Tibial nerve (tissue), 4 donors: Measurements from ENCODE around the gene ZSWIM6. TPM values are rescaled to one million over a fixed set of nuclear protein-coding genes. Genes with fewer than 3 reads are reported as not detected.

Experiments
- DNase-seq, 2 donors: peaks; one replicate each; pipeline ENCODE4 v3.0.0-alpha.2; 2019; ENCODE audit warnings: low spot score in 2 of 2
- H3K27ac ChIP-seq, 4 donors: fragments of 200-600 bp; sonication (generic) in 3 of 4; one replicate each; pipeline ENCODE4 v1.5.1; 2017 to 2019; ENCODE audit warnings: mild to moderate bottlenecking in 1 of 4
- H3K27me3 ChIP-seq, 2 donors: fragments of 200-600 bp; sonication (generic) in 1 of 2; one replicate each; pipeline versions ENCODE4 v1.5.1 to v1.6.0; 2017 to 2019
- H3K36me3 ChIP-seq, 3 donors: fragments of 200-600 bp; sonication (generic); one replicate each; pipeline ENCODE4 v1.5.1; 2018 to 2019
- H3K4me1 ChIP-seq, 4 donors: fragments of 200-600 bp; sonication (generic) in 3 of 4; one replicate each; pipeline ENCODE4 v1.5.1; 2017 to 2019
- H3K4me3 ChIP-seq, 4 donors: fragments of 200-600 bp; sonication (generic) in 3 of 4; one replicate each; pipeline ENCODE4 v1.5.1; 2017 to 2019; ENCODE audit warnings: mild to moderate bottlenecking in 1 of 4, moderate library complexity in 1 of 4
- H3K9me3 ChIP-seq, 4 donors: fragments of 200-600 bp; sonication (generic) in 3 of 4; one replicate each; pipeline ENCODE4 v1.5.1; 2017 to 2019
- EP300 ChIP-seq, 2 donors: sonication (generic); formaldehyde crosslinking; IDR thresholded peaks; one replicate each; pipeline ENCODE4 v1.6.1; 2017; ENCODE audit warnings: antibody characterized with exemption in 2 of 2, mild to moderate bottlenecking in 1 of 2
- POLR2A ChIP-seq, 2 donors: fragments of 450-650 bp; IDR thresholded peaks; one replicate each; pipeline ENCODE4 v1.6.1; 2017; ENCODE audit warnings: antibody characterized with exemption in 2 of 2, mild to moderate bottlenecking in 2 of 2, moderate library complexity in 2 of 2
- WGBS, 2 donors: methylation state at CpG; one replicate each; pipeline ENCODE4 v1.1.5; 2018; 5-methylcytosine and 5-hydroxymethylcytosine counted together
- total RNA-seq, 4 donors: library from RNA; depleted of rRNA; stranded (reverse); fragments of >200 nt; gene quantifications; one replicate each; pipeline ENCODE4 v1.1.0, GENCODE V29; 2016
- TF ChIP-seq, protein P1 (sequence below), 5 experiments: fragments of 200-600 bp in 3 of 5; fragments of 450-650 bp in 2 of 5; sonication (generic) in 3 of 5; IDR thresholded peaks; one replicate each; pipeline ENCODE4 v1.5.1; 2016 to 2019; ENCODE audit warnings: antibody characterized with exemption in 5 of 5, mild to moderate bottlenecking in 3 of 5, moderate library complexity in 2 of 5

Gene ZSWIM6
- total RNA-seq, 4 donors from 2014 or later: 10.6 to 15.5 (median 13.7) TPM

DNA sequence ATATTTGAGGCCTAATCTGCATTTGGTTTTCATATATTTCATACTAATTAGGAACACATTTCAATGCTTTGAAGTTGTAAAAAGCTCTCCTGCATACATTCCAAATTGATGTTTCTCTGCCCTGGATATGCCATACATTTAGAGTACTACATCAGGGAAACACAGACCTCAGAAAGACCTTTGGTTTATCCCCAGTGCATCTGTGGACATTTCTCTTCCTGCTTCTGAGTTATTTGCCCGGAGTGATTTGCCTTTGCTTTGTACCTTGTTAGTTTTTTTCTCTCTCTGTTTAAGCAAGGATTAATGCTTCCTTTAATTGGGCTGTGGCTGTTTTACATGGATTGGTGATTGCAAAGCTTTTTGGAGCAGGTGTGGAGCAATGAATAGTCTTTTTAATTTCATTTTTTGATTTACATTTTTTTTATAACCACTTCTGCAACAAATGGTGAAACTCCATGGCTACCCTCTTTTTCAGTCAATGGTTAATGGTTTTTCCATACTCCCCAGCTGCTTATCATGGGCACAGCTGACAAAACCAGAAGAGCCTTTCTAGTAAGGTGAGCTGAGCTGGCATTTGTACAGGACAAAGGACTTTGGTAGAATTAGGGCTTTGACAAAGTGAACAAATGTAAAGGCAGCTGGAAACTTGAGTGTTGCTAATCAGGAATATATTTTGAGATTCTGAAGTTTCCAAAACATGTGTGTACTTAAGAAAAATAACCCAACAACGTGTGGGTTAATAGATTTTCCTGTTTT lies 54.2 kb downstream of the ZSWIM6 start:
- Histone ChIP-seq H3K4me3 (no peak overlapping the region), H3K27ac (no peak overlapping the region), H3K4me1 (peaks cover 0 to 44% (median 7%) of the 10 kb centered on the region in 4 donors), H3K9me3 (no peaks in the 10 kb centered on the region), H3K27me3 (no peaks in the 10 kb centered on the region), H3K36me3 (peaks cover 0 to 7% (median 0%) of the 10 kb centered on the region in 3 donors)
- DNase-seq: no peak
- TF ChIP-seq, protein P1, sequence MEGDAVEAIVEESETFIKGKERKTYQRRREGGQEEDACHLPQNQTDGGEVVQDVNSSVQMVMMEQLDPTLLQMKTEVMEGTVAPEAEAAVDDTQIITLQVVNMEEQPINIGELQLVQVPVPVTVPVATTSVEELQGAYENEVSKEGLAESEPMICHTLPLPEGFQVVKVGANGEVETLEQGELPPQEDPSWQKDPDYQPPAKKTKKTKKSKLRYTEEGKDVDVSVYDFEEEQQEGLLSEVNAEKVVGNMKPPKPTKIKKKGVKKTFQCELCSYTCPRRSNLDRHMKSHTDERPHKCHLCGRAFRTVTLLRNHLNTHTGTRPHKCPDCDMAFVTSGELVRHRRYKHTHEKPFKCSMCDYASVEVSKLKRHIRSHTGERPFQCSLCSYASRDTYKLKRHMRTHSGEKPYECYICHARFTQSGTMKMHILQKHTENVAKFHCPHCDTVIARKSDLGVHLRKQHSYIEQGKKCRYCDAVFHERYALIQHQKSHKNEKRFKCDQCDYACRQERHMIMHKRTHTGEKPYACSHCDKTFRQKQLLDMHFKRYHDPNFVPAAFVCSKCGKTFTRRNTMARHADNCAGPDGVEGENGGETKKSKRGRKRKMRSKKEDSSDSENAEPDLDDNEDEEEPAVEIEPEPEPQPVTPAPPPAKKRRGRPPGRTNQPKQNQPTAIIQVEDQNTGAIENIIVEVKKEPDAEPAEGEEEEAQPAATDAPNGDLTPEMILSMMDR (IDR thresholded peaks at IDR 0.05): no peak
- TF ChIP-seq POLR2A (IDR thresholded peaks at IDR 0.05) (no peak), EP300 (IDR thresholded peaks at IDR 0.05) (no peak)
- 23 to 35% methylated on average over 2 of the region's 2 CpGs for WGBS, 2 donors

DNA sequence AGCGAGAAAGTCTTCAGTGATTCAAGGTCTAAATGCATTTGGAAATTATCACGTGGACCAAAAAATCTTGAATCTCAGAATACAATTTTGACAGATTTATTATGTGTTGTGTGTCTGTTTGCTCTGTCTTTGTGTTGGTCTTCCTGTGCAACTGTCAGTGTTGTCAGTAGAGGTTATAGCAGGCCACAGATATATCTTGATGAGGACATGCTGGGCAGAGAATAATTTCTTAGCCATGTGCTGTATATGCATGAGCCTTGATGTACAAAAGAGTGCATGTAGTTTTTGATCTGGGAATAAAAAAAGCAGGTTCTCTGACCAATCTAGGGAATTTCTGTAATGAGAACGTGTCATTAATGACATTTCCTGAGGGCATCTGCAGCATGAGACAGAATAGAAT lies 57.6 kb downstream of the ZSWIM6 start:
- TF ChIP-seq, protein P1 (IDR thresholded peaks at IDR 0.05): no peak
- TF ChIP-seq POLR2A (IDR thresholded peaks at IDR 0.05): no peak
- no peak for TF ChIP-seq EP300 (IDR thresholded peaks at IDR 0.05)
- Histone ChIP-seq H3K27ac (no peak overlapping the region), H3K4me3 (no peak overlapping the region), H3K27me3 (no peaks in the 10 kb centered on the region), H3K36me3 (peaks cover 0 to 13% (median 0%) of the 10 kb centered on the region in 3 donors), H3K9me3 (no peaks in the 10 kb centered on the region), H3K4me1 (peaks cover 0 to 44% (median 8%) of the 10 kb centered on the region in 4 donors)
- no peak for DNase-seq
- WGBS, 2 donors: 58 to 69% methylated on average over 3 of the region's 3 CpGs

DNA sequence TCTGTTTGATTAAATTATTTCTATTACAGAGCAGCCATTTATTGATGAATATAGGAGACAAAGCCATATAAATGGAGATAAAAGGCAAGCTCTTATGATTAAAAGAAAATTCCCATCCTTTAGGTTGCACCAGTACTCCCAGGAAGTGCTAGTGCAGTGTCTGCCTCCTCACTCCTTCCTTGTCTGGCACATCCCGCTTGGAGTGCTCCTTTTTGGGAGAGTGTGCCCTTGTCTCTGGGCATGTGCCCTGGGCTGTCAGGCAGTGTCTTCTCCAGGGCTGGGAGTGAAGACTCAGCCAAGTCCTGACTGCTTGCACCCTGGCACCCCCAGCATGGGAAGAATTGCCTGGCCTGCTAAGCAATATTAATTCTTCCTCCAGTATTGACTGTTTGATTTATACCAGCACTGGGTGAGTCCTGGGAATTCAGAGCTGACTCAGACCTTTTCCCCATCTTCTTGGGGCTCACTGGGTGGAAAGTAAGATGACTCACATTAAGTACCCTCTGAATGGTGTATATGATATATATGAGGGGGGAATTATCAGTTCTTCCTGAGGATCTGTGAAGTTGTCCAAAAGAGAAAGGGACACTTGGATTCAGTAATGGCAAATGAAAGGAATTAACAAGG lies 62.1 kb downstream of the ZSWIM6 start:
- no peak for DNase-seq
- peaks cover 0 to 13% (median 0%) of the 10 kb centered on the region in 3 donors for H3K36me3 ChIP-seq
- TF ChIP-seq, protein P1 (IDR thresholded peaks at IDR 0.05): no peak
- no peaks in the 10 kb centered on the region for H3K9me3 ChIP-seq
- no peak overlapping the region for H3K4me3 ChIP-seq
- no peak overlapping the region for H3K27ac ChIP-seq
- 84 to 93% methylated on average over 1 of the region's 1 CpG for WGBS, 2 donors
- H3K4me1 ChIP-seq: peaks cover 0 to 19% (median 2%) of the 10 kb centered on the region in 4 donors
- no peaks in the 10 kb centered on the region for H3K27me3 ChIP-seq

DNA sequence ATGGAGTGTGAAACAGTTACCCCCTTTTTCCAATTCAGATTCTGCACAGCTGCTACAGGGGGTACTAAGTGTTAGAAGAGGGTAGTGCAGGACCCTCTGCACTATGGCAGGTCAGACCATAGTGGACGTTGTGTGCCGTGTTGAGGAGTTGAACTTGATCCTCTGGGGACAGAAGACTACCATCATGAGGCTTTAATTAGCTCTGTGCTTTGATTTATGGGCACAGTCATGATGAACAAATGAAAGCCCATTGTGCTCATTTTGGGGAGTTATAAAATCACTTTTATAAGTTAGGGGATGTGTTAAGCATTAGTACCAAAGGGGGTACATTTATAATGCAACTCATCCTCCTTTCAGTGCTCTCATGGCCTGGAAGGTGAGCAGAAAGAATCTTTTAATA lies 62.7 kb downstream of the ZSWIM6 start:
- Histone ChIP-seq H3K4me1 (peaks cover 0 to 13% (median 5%) of the 10 kb centered on the region in 4 donors), H3K9me3 (no peaks in the 10 kb centered on the region), H3K36me3 (peaks cover 0 to 13% (median 0%) of the 10 kb centered on the region in 3 donors), H3K27me3 (no peaks in the 10 kb centered on the region), H3K4me3 (no peak overlapping the region), H3K27ac (no peak overlapping the region)
- 40 to 65% methylated on average over 2 of the region's 2 CpGs for WGBS, 2 donors
- no peak for TF ChIP-seq EP300 (IDR thresholded peaks at IDR 0.05)
- TF ChIP-seq POLR2A (IDR thresholded peaks at IDR 0.05): no peak
- TF ChIP-seq, protein P1 (IDR thresholded peaks at IDR 0.05): no peak
- DNase-seq: no peak

DNA sequence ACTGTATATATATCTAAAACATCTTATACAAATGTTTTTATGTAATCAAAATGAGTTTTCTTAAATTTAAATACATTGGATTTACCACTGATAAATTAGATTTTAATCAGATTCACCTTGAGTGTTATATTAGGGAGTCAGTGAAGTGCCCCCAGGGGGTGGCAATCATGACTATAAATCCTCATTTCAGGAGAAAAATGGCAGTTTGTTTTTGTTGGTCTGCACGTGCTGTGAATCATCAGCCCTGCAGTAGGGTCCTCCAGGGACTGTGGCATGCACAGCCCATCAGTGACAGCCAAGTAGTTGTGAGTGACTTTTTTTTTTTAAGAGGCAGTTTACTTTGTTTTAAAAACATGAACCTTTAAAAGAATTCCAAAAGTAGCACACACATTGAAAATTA lies 65.2 kb downstream of the ZSWIM6 start:
- H3K27ac ChIP-seq: no peak overlapping the region
- H3K4me3 ChIP-seq: no peak overlapping the region
- WGBS, 2 donors: 11 to 13% methylated on average over 1 of the region's 1 CpG
- H3K4me1 ChIP-seq: peaks cover 3 to 31% (median 8%) of the 10 kb centered on the region in 4 donors
- H3K27me3 ChIP-seq: no peaks in the 10 kb centered on the region
- DNase-seq: no peak
- TF ChIP-seq POLR2A (IDR thresholded peaks at IDR 0.05) (no peak), EP300 (IDR thresholded peaks at IDR 0.05) (no peak)
- TF ChIP-seq, protein P1 (IDR thresholded peaks at IDR 0.05): no peak
- H3K9me3 ChIP-seq: no peaks in the 10 kb centered on the region
- peaks cover 0 to 5% (median 0%) of the 10 kb centered on the region in 3 donors for H3K36me3 ChIP-seq
